CD4-positive, alpha-beta T cell treated with Interleukin-15 for 4 hours (primary cell): ENCODE data around the gene AGT.

ENCODE experiments used
- DNase-seq: peaks from one replicate; pipeline ENCODE4 v3.0.0-alpha.2; 2020; ENCODE audit warnings: low spot score

AGT gene

DNA sequence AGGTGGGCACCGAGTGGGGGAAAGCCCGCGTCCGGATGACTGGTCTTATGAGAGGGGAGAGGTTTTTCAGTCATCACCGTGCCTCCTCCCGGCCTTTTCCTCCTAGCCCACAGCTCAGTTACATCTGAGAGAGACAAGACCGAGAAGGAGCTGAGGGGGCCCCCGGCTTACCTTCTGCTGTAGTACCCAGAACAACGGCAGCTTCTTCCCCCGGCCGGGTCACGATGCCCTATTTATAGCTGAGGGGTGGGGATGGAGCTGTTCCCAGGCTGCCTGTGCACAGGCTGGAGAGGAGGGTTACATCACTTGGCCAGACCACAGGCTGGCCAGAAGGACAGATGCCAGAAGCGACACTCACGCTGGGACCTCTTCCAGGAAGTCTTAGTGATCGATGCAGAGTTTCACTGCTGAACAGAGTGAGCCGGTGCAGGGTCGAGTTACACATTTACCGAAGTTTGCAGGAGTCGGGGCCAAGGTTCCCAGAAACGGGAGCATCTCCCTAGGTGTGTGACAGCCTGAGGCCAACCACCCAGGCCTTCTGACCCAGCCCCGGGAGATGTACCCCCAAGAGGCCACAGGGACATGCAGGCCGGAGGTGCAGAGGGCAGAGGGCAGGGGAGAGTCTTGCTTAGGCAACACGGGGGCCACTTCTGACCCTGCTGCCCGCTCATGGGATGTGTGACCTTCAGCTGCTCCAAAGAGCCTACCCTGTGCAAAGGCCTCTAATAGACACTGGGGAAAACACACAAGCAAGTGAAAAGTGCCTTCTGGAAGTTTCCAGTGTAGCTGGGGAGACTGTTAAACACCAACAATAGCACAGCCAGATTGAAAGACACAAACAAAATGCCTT lies at the start of gene AGT:
TSS of gene AGT (minus strand) at position 208 of the 850 bp plus-strand sequence. CDS start 3,299 bp downstream, outside the sequence.
- DNase-seq, result no peak

DNA sequence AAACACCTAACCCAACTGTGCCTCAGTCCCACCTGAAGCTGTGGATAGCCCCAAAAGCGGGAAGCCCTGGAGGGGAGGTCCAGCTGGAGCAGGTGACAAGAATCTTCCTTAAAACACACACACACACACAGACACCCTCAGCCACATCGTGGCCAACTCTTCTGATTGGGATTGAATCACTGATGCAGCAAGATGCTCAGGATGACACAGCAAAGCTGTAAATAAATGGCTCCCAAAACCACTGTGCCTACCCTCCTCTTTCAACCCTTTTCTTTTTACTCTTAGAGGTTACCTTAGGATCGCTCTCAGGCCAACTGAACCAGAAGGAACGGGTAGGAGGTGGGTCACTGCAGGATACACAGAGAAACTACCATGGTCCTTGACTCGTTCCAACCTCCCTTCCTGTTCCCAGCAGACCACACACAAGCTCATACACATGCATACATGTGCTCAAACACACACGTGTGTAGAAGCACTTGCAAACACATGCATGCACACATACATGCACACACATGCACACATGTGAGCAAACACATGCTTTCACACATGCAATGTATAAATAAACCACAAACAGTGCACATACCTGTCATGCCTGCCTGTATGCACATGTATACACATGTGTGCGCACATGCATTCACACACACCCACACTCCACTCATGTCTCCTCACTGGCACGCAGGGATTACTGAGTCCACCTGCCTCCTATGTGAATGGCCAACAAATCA lies 47.7 kb upstream of the AGT start:
- no peak for DNase-seq

DNA sequence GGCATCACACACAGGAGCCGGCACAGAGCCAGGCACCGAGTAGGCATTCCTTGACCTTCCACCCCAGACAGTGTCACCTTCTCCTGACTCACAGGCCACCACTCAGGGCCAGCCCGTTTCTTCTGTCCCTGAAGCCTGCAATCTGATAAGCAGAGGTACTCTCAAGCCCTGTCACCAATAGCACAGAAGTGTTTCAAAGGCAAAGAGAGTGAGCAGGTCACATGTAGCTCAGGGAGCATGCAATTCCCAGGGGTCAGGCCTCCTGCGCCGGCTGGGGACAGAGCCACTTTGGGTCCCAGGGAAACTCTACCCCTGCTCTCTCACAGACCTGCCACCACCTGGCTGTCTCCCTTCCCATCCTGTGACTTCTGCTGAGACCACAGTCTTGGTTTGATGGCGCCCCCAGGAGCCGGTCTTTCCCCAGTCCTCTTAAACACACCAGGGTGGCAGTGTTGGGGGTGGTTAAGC lies 46.5 kb upstream of the AGT start:
- no peak for DNase-seq

DNA sequence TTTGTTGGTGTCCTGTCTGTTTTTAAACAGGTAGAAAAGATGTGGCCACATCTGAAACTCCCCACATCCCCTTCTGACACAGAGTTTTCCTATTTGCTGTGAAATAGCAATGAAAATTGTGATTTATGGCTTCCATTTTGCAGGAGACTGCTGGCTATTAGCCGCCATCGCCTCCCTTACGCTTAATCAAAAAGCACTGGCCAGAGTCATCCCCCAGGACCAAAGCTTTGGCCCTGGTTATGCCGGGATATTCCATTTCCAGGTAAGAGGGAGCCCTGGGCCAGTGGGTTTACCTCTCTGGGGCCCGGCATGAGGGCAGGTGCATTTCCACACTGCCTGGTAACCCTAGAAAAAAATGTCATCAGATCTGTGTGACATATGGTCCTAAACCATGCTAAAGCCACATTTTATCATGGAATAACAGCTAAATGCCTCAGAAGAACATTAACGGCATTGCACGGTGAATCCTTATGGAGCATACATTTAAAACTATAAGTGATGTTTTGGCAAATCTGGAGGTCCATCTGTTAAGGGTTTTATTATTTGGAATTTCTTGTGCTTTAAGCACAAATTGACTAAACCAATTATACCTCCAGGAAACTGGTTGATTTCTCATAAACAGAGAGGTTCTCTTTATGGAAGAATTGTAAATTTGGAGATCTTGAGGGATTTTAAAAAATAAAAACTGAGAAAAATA lies 45.6 kb upstream of the AGT start:
- no peak for DNase-seq

DNA sequence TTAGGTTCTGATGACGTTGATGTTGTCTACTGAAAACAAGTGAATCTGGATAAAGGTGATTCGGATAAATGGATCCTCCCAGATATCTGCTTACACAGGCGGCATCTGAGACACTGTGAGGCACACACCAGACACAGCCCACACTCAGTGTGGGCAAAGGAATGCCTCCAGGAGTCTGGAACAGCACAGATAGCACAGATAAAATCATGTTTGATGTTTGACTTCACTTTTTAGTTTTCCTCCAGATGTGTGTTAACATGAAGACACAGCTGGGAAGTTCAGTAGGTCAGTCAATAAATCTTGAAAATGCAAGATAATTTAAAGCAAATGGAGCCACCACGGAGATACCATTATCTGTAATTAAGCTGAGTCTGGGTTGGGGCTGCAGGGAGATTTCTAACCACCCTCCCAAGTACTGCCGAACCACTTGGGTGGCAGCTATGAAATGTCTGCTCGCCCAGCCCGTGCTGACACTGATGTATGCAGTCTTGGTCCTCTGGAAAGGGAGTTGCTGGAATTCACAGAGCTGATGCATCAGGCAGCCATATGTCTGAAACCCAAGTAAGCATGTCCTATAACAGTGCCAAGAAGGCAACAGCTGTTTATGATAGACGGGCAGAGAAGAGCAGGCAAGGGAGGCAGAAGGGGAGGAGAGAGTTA lies 44.9 kb upstream of the AGT start:
- DNase-seq, result no peak

DNA sequence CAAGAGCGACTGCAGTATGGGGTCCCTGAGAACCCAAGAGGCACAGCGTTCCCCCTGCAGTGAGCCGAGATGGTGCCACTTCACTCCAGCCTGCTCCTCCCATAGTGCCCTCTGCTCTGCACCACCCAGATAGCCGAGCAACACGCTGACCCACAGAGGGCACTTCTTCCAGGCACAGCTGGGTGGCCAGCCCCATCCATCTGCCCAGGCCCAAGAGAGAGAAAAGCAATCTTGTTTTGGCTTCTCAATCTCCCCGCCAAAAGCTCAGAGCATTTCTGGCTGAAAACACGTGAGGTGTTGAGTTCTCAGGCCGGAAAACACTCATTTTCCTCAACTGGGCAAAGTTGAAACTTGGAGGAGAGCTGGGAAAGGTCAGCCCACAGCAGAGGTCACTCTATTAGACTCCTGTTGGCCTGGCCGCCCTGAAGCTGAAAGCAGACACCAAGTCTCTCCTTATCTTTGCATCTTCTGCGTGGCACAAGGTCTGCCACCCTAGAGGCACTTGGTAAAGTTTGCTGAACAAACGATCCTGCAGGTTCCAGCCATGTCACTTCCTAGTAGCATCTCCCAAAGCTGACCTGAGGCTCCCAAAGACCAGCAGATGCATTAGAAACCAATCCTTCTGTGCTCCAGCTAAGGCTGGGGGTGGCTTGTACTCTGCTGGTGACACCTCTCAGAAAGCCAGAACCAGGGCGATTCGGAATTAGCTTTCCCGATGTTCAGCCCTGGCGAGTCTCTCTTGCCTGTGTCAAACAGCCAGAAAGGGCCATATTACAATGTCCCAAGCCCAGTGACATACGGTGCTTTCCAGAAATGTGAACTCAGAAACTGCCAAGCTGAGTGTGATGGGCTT lies 44.2 kb upstream of the AGT start:
- no peak for DNase-seq

DNA sequence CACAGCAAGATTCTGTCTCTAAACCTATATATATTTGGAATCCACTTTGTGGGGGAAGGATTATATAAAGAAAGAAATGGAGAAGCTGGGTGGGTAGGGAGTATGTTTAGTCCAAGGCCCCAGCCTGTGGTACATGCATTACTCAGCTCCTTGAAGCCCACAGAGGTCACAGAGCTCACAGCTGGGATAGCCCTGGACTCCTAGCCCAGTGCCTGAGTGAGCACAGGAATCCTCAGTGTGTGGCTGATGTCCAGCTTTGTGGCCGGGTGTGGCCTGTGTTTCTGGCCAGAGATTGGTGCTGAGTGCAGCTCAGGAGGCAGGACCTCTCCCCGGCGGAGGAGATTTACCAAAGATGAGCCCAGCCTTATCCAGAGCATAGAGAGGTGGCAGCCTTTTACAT lies 40.9 kb upstream of the AGT start:
- no peak for DNase-seq

DNA sequence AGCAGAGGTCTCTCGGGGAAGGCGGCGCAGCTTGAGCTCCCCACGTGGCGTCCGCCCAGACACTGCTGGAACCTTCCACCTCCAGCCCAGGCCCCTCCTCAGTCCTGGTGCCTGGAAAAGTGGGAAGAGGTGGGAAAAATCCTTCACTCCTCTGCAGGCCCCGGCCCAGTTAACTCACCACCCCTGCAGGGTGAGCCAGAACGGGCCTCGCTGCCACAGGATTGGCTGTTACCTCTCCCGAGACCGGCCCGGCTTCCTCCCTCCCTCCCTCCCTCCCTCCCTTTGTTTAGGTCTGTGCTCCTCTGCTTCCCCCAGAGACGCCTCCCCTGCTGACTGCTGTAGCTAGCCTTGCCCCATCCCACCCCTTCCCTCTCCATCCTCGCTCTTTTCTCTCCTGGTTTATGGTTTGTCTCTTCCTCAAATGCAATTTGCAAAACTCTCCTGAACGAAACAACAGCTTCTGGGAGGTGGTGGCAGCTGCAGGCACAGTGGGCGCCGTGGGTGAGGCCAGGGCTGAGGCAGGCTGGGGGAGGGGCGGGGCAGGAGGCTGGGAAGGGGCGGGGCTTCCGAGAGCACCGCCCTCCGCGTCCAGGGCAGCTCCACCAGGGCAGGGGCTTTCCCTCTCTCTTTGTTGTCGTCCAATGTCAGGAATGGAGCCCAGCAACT lies 39.8 kb upstream of the AGT start:
- DNase-seq, result peak; percentile 8

DNA sequence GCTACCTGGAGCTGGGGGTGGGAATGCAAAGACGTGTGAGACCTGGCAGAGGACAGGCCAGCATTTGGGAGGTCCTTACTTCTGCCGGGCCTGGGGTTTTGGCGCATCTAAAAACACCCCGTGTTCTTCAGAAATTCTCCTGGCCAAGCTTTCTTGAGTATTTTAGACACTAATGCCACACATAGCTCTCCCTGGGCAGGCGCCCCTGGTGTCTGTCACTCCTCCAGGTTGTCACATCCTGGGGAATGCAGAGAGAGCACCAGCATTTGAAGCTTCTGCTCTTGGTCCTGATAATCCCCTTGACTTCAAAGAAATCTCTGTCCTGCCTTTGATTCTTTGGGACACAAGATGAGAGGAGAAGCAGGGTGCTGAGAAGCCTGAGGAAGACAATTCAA lies 39.3 kb upstream of the AGT start:
- DNase-seq, result no peak

DNA sequence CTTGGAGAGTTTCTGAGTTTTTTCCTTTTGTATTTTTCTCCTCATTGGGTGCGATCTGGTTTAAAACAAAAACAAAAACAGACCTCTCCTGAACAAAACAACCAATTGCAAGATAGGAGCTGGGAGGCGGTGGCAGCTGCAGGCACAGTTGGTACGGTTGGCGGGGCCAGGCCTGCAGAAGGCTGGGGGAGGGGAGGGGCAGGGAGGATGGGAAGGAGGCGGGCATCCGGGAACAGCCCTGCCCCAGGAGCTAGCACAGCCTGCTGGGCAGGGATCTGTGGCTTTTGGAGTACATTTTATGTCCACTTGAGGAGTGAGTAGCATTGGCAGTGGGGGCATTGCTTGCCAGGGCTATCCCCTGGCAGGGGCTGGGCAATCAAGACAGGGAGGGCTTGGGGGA lies 38.5 kb upstream of the AGT start:
- DNase-seq, result no peak

DNA sequence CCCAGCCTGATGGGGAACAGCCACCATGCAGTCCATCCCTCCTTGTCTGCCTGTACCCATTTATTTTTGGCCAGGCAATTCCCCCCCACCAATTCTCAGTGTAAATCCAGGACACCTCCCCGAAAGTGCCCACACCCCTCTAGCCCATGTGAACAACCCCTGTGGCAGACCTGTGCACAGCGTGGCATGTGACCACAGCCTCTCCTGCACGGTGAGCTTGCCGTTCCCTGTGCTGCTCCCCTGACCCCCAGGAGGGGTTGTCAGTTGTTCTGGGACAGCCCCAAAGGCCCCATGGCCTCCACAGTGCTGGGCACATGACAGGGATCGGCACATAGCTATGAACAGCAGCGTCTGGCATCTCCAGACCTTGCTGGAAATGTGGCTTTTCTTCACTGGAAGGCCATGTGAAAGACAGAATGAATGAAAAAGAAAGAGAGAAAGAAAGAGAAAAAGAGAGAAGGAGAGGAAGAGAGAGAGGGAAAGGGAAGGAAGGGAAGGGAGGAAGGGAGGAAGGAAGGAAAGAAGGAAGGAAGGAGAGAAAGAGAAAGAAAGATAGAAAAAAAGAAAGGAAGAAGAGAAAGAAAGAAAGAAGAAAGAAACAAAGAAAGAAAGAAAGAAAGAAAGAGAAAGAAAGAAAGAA lies 37.2 kb upstream of the AGT start:
- DNase-seq, result no peak

DNA sequence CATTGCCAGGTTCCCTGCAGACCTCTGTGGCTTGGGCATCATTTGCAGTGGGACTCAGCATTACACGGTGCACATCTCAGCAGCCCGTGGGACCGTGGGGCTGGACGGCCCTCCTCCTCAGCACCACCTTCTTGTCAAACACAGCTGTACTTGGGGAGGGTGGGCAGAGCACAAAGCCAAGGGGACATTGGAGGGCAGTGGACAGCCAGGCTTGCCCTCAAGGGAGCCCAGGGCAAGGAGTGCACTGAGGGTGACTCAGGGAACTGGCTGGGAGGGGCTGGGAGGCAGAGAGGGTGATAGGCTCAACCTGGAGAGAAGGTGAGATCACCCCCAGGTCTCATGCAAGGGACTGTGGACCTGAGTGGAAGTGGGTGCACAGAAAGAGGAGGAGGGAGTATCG lies 36.7 kb upstream of the AGT start:
- no peak for DNase-seq

DNA sequence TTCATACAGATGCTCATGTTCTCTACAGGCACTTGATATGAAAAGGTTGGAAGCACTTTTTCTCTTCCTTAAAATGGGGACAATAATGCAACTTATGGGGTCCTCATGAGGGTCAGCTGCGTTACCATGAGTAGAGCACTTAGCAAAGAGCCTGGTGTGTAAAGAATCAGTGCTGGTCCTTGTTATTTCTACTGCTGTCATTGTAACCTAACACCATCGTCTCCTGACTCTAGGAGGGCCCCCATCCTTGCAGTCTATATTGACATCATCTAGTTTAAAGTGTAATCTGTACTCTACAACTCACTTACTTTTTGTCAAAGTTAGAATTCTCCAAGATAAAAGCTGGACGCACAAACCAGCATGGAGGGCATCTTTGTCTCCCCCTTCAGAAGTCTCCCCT lies 35.7 kb upstream of the AGT start:
- DNase-seq, result no peak

DNA sequence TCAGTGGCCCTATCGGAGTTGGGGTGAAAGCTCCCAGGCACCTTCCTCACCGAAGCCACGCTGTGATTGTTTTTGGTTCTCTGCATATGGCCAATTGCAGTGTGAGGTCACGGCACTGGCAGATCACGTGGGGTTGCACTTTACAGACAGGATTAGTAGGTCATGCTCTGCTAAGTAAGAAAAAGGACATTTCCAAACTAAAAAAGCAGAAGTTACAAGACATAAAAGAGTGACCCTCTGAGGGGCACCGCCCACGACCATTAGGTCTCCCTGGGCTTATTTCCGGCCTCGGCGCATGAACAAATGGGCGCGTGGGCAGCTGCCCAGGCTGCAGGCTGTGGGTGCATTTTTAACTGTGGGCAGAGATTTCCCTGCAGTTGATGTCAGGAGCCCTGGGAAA lies 35.2 kb upstream of the AGT start:
- no peak for DNase-seq

DNA sequence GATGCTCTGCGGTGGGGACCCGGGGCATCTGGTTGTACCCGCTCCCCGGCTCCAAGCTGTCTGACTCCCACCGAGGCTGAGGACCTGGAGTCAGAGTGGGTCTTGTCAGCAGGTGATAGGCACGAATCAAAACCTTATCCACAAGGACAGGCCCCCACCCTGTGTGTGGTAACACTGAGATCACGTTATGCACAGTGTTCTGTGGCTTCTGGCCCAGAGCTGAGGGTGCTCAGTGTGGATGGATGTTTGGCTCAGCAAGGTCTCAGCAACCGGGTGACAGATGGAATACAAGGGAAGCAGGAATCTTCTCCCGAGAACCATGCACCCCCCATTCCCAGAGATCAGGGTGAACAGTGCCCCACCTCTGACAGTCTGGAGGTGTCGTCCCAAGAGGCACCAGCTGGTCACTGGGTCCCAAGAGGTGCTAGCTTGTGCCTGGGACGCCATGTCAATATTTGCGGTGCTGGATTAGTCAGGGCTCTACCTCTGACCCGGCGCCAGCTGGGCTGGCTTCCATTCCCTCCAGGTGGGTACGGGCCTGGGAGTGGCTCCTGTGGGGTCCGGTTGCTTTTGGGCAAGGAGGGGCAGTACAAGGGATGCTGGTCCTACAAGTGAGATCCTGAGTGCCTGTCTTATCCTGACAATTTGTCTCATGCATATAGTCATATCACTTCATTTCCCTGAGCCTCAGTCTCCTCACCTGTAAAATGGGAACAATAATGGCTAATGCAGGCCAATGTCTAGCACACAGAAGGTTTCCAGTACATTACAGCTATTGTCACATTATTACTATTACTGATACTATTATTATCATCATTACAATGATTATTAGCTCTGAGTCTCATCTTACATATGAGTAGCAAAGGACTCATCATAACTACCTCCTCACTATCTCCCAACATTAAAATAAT lies 34.2 kb upstream of the AGT start:
- DNase-seq, result no peak

DNA sequence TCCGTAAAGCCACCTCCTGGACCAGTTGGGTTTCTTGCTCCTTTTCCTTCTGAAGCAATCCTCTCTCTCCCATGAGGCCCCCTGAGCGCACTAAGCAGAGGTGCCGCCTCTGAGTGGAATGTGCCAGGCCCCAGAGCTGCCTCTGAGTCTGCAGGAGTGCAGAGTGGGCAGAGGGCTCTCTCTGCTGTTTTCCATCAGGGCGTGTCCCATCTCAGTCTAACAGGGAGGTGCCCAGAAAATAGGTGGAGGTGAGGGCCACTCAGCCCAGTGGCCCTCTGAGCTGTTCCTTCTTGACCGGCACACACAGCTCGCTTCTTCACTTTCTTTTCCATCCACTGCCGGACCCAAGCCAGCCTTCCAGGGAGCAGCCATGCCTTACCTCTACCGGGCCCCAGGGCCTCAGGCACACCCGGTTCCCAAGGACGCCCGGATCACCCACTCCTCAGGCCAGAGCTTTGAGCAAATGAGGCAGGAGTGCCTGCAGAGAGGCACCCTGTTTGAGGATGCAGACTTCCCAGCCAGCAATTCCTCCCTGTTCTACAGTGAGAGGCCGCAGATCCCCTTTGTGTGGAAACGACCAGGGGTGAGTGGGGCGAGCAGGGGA lies 33.3 kb upstream of the AGT start, which contains the start of gene CAPN9:
TSS of gene CAPN9 (plus strand) at position 262 of the 604 bp plus-strand sequence. CDS start at position 371, 109 bp downstream.
- no peak for DNase-seq

DNA sequence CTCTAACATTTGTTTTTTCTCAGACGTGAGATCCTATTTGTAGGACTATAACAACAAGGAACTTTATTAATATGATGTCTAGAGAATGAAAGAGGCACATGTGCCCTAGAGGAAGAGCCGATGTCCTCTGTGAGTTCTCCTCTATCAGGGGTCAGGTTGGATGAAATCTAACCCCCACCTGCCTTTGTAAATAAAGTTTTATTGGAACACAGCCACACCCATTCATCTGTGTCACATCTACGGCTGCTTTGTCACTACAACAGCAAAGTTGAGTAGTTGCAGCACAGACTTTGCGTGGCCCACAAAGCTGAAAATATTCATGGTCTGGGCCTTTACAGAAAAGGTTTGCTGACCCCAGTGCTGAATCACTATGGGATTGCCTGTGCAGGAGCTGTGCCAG lies 32.7 kb upstream of the AGT start:
- no peak for DNase-seq

DNA sequence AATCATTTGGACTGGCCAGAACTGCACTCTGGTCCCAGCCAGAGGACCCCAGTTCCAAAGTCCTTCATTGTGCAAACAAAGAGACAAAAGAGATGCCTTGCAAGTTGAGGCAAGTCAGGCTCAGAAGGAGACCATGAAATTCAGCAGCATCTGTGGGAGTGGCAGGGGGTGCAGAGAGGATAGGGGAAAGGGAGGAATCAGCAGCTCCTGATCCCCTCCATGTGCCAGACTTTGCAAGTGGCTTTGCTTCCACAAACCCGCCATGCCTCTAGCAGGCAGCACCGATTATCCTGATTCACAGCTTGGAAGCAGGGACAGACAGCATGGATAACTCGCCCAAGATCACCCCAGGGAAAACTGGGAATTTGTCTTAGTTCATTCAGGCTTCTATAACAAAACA lies 31.1 kb upstream of the AGT start:
- no peak for DNase-seq

DNA sequence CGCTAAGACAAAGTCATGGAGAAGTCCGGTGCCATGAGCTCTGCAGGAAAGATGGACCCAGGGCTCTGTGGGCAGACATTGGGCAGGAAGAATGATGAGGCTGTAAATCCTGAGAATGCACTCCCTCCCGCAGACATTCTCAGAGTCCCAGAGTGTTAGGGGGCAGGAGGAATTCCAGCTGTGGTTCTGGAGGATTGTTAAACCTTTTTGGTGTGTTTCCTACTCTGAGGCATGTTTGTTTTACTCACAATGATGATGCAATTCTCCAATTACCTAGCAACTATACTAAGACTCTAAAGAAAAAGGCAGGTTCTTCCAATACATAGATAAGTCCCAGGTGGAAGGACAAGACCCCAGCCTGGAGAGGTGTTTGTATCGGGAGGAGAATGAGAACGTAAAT lies 30.5 kb upstream of the AGT start:
- no peak for DNase-seq
